GM23338 (cell line): Measurements from ENCODE around the gene SPHKAP. TPM values are rescaled to one million over a fixed set of nuclear protein-coding genes. Genes with fewer than 3 reads are reported as not detected.

Source experiments
- ATAC-seq: fragments of 200-7000 bp; cut with Tn5 transposase; 3 replicates; pipeline ENCODE4 v1.9.1; 2020
- DNase-seq: peaks from one replicate; pipeline ENCODE4 v3.0.0-alpha.2; 2015; ENCODE audit warnings: low spot score
- H2AFZ ChIP-seq: fragments of 200-600 bp; sonication (generic); 2 replicates; pipeline ENCODE4 v1.8.0; 2016; ENCODE audit warnings: antibody characterized with exemption, mild to moderate bottlenecking, moderate library complexity
- H3F3A ChIP-seq: fragments of 200-600 bp; sonication (generic); replicated peaks from 2 replicates; pipeline ENCODE4 v1.8.0; 2017; ENCODE audit warnings: antibody characterized with exemption, mixed run types, low read depth
- H3K27ac ChIP-seq: fragments of 200-600 bp; sonication (generic); 2 replicates; pipeline ENCODE4 v1.6.1; 2016; ENCODE audit warnings: low read depth
- H3K27me3 ChIP-seq: fragments of 200-600 bp; sonication (generic); 2 replicates; pipeline ENCODE4 v1.8.0; 2016; ENCODE audit warnings: mild to moderate bottlenecking, mixed run types, moderate library complexity; ENCODE audit not compliant: insufficient read depth
- H3K36me3 ChIP-seq: fragments of 200-600 bp; sonication (generic); 2 replicates; pipeline ENCODE4 v1.8.0; 2016; ENCODE audit warnings: mild to moderate bottlenecking; ENCODE audit not compliant: insufficient read depth
- H3K4me1 ChIP-seq: fragments of 200-600 bp; sonication (generic); 2 replicates; pipeline ENCODE4 v1.8.0; 2016; ENCODE audit warnings: mild to moderate bottlenecking, moderate library complexity; ENCODE audit not compliant: insufficient read depth
- H3K4me2 ChIP-seq: fragments of 200-600 bp; sonication (generic); 2 replicates; pipeline ENCODE4 v1.7.1; 2017; ENCODE audit warnings: mixed run types
- H3K4me3 ChIP-seq: fragments of 200-600 bp; sonication (generic); 2 replicates; pipeline ENCODE4 v1.6.1; 2016; ENCODE audit warnings: mixed run types
- H3K79me2 ChIP-seq: fragments of 200-600 bp; sonication (generic); replicated peaks from 2 replicates; pipeline ENCODE4 v1.8.0; 2017; ENCODE audit warnings: mild to moderate bottlenecking; ENCODE audit not compliant: insufficient read depth
- H3K9me2 ChIP-seq: fragments of 200-600 bp; sonication (generic); 2 replicates; pipeline ENCODE4 v1.8.0; 2017; ENCODE audit not compliant: insufficient read depth
- H4K20me1 ChIP-seq: fragments of 200-600 bp; sonication (generic); replicated peaks from 2 replicates; pipeline ENCODE4 v1.8.0; 2017; ENCODE audit warnings: mild to moderate bottlenecking; ENCODE audit not compliant: insufficient read depth
- H3K27ac Mint-ChIP-seq: 2 replicates; pipeline ENCODE4 v1.8.0; 2020; ENCODE audit warnings: inconsistent platforms, mild to moderate bottlenecking, moderate library complexity, mixed read lengths
- H3K27me3 Mint-ChIP-seq: 3 replicates; pipeline ENCODE4 v1.8.0; 2022; ENCODE audit warnings: low read depth, mild to moderate bottlenecking, moderate library complexity, mixed read lengths, inconsistent platforms; ENCODE audit not compliant: insufficient read depth, poor library complexity
- H3K36me3 Mint-ChIP-seq: 3 replicates; pipeline ENCODE4 v1.8.0; 2021; ENCODE audit warnings: low read depth, mild to moderate bottlenecking, inconsistent platforms, moderate library complexity, mixed read lengths
- H3K4me1 Mint-ChIP-seq: 3 replicates; pipeline ENCODE4 v1.8.0; 2020; ENCODE audit warnings: mild to moderate bottlenecking, inconsistent platforms, mixed read lengths
- H3K4me3 Mint-ChIP-seq: 3 replicates; pipeline ENCODE4 v1.8.0; 2021; ENCODE audit warnings: moderate library complexity, mild to moderate bottlenecking, inconsistent platforms, mixed read lengths
- H3K9me3 Mint-ChIP-seq: 3 replicates; pipeline ENCODE4 v1.8.0; 2020; ENCODE audit warnings: moderate library complexity, mild to moderate bottlenecking, inconsistent platforms, mixed read lengths
- CREB1 ChIP-seq: fragments of 250-450 bp; sonication (Bioruptor Pico); IDR thresholded peaks from 2 replicates; pipeline ENCODE4 v1.5.0; 2020; ENCODE audit warnings: low read depth, mild to moderate bottlenecking, moderate library complexity
- EZH2 ChIP-seq: fragments of 200-600 bp; sonication (generic); IDR thresholded peaks from one replicate; pipeline ENCODE4 v1.8.0; 2017; ENCODE audit warnings: antibody characterized with exemption, mild to moderate bottlenecking, low read depth; ENCODE audit not compliant: unreplicated experiment
- EZH2phosphoT487 ChIP-seq: fragments of 200-600 bp; sonication (generic); IDR thresholded peaks from one replicate; pipeline ENCODE4 v1.8.1; 2018; ENCODE audit warnings: antibody characterized with exemption; ENCODE audit not compliant: unreplicated experiment
- JUNB ChIP-seq: IDR thresholded peaks from one replicate; pipeline ENCODE4 v1.6.1; 2016; ENCODE audit warnings: antibody characterized with exemption; ENCODE audit not compliant: unreplicated experiment
- NANOG ChIP-seq: IDR thresholded peaks from 2 replicates; pipeline ENCODE4 v1.6.1; 2016; ENCODE audit warnings: antibody characterized with exemption, borderline replicate concordance
- POLR2AphosphoS5 ChIP-seq: IDR thresholded peaks from 2 replicates; pipeline ENCODE4 v1.6.1; 2016; ENCODE audit warnings: antibody characterized with exemption, low read depth
- REST ChIP-seq: IDR thresholded peaks from one replicate; pipeline ENCODE4 v1.6.1; 2018; ENCODE audit warnings: antibody characterized with exemption; ENCODE audit not compliant: unreplicated experiment
- STAT1 ChIP-seq: IDR thresholded peaks from one replicate; pipeline ENCODE4 v1.6.1; 2016; ENCODE audit warnings: antibody characterized with exemption; ENCODE audit not compliant: unreplicated experiment
- ZNF114 ChIP-seq: fragments of 250-450 bp; sonication (Bioruptor Pico); IDR thresholded peaks from 2 replicates; pipeline ENCODE4 v1.5.0; 2020; ENCODE audit warnings: mild to moderate bottlenecking, moderate library complexity
- ZNF331 ChIP-seq: fragments of 250-450 bp; sonication (Bioruptor Pico); IDR thresholded peaks from 2 replicates; pipeline ENCODE4 v1.5.0; 2020; ENCODE audit warnings: low read depth, mild to moderate bottlenecking, moderate library complexity
- ZNF462 ChIP-seq: fragments of 250-450 bp; sonication (Bioruptor Pico); IDR thresholded peaks from 2 replicates; pipeline ENCODE4 v1.5.0; 2020; ENCODE audit warnings: mild to moderate bottlenecking, moderate library complexity
- polyA plus RNA-seq: library from polyadenylated mRNA; unstranded; fragments of >200 nt; fragmentation: Nextera tagmentation; extraction: Ambion mirVana; gene quantifications from 2 replicates; pipeline ENCODE4 v1.2.1, GENCODE V29; 2016
- total RNA-seq: library from RNA; depleted of rRNA; stranded (reverse); fragments of >200 nt; shearing (Covaris generic); gene quantifications from 2 replicates; pipeline ENCODE4 v1.2.3, GENCODE V29; 2014
- TF ChIP-seq, protein P1 (sequence below): IDR thresholded peaks from 2 replicates; pipeline ENCODE4 v1.6.1; 2016; ENCODE audit warnings: antibody characterized with exemption
- TF ChIP-seq, protein P2 (sequence below), 2 experiments: fragments of 200-600 bp in 1 of 2; sonication (generic) in 1 of 2; conservative IDR thresholded peaks; 2 replicates each; pipeline versions ENCODE4 v1.5.1 to v1.6.1; 2016 to 2017; ENCODE audit warnings: antibody characterized with exemption in 2 of 2, low read depth in 2 of 2, mild to moderate bottlenecking in 2 of 2, moderate library complexity in 1 of 2

The SPHKAP gene
- total and polyA plus RNA-seq, 2 experiments from 2014 or later = 0.10 TPM; not detected in 1

DNA sequence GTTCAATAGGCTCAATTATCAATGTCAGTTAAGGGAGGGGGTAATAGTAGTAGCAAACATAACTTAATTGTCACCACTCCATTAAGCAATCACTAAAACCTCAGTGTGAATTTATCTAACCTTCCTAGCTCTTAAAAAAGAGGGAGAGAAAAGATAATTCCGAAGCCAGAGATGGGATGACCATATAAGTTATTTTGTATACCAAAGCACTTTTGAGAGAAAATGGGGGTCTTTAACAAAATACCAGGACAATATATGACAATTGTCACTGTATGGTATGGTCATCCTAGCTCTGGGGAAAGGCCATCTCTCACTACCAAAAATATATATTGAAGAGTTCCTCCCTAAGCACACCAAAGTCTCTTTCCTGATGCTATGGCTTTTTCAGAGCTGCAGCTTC is 55.1 kb downstream of the SPHKAP start:
- no peaks in the 10 kb centered on the region for H4K20me1 ChIP-seq
- H3K4me3 Mint-ChIP-seq = no peak overlapping the region
- no peak for ATAC-seq

More for the DNA sequence above, 55.1 kb downstream of the SPHKAP start:
- H3K79me2 ChIP-seq = no peaks in the 10 kb centered on the region
- H3K27ac ChIP-seq = no peak overlapping the region
- Mint-ChIP-seq H3K9me3 (no peaks in the 10 kb centered on the region), H3K27me3 (no peaks in the 10 kb centered on the region), H3K36me3 (no peaks in the 10 kb centered on the region), H3K4me1 (no peaks in the 10 kb centered on the region), H3K27ac (no peak overlapping the region)
- no peaks in the 10 kb centered on the region for H3K4me1 ChIP-seq
- no peak for DNase-seq
- no peak overlapping the region for H2AFZ ChIP-seq
- no peaks in the 10 kb centered on the region for H3K9me2 ChIP-seq
- no peaks in the 10 kb centered on the region for H3K36me3 ChIP-seq
- no peaks in the 10 kb centered on the region for H3F3A ChIP-seq
- H3K4me3 ChIP-seq = no peak overlapping the region
- TF ChIP-seq POLR2AphosphoS5 (no peak), ZNF114 (CRISPR knock-in tag) (no peak), NANOG (no peak), CREB1 (no peak), JUNB (no peak), ZNF462 (CRISPR knock-in tag) (no peak), STAT1 (no peak), ZNF331 (CRISPR knock-in tag) (no peak), EZH2phosphoT487 (no peak), REST (no peak), EZH2 (no peak)
- TF ChIP-seq, protein P1, sequence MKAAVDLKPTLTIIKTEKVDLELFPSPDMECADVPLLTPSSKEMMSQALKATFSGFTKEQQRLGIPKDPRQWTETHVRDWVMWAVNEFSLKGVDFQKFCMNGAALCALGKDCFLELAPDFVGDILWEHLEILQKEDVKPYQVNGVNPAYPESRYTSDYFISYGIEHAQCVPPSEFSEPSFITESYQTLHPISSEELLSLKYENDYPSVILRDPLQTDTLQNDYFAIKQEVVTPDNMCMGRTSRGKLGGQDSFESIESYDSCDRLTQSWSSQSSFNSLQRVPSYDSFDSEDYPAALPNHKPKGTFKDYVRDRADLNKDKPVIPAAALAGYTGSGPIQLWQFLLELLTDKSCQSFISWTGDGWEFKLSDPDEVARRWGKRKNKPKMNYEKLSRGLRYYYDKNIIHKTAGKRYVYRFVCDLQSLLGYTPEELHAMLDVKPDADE = no peak
- TF ChIP-seq, protein P2, sequence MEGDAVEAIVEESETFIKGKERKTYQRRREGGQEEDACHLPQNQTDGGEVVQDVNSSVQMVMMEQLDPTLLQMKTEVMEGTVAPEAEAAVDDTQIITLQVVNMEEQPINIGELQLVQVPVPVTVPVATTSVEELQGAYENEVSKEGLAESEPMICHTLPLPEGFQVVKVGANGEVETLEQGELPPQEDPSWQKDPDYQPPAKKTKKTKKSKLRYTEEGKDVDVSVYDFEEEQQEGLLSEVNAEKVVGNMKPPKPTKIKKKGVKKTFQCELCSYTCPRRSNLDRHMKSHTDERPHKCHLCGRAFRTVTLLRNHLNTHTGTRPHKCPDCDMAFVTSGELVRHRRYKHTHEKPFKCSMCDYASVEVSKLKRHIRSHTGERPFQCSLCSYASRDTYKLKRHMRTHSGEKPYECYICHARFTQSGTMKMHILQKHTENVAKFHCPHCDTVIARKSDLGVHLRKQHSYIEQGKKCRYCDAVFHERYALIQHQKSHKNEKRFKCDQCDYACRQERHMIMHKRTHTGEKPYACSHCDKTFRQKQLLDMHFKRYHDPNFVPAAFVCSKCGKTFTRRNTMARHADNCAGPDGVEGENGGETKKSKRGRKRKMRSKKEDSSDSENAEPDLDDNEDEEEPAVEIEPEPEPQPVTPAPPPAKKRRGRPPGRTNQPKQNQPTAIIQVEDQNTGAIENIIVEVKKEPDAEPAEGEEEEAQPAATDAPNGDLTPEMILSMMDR (conservative IDR thresholded peaks at IDR 0.05; ENCODE audit: low read depth in 2 of 2) = no peak
- H3K4me2 ChIP-seq = no peak overlapping the region
- no peaks in the 10 kb centered on the region for H3K27me3 ChIP-seq
